K562 (cell line): Measurements from ENCODE around the gene PI4K2B. TPM values are rescaled to one million over a fixed set of nuclear protein-coding genes. Genes with fewer than 3 reads are reported as not detected.
A peak's percentile ranks its signal among the peaks of the same experiment; 100 is the strongest.

ENCODE experiments used
- ATAC-seq: fragments of 200-7000 bp; cut with Tn5 transposase; 3 replicates; pipeline ENCODE4 v1.9.1; 2020; ENCODE audit warnings: moderate library complexity
- BruUV-seq: library from RNA; stranded (reverse); fragments of 400-500 nt; replicated peaks from 2 replicates; lab custom pipeline; 2021; lab: Mats Ljungman, UMichigan
- CTCF ChIA-PET: fragments of 300-600 bp; formaldehyde crosslinking; extraction: SDS; loops from one replicate; lab custom pipeline; 2021; ENCODE audit warnings: low intra/inter-chr PET ratio; lab: Yijun Ruan, JAX
- POLR2A ChIA-PET: fragments of 300-600, 350-650 bp; sonication (Branson Sonifier 250); formaldehyde crosslinking; extraction: SDS; loops from one replicate; lab custom pipeline; 2021; ENCODE audit warnings: antibody characterized with exemption, inconsistent platforms; lab: Yijun Ruan, JAX
- DNase-seq, 4 experiments: peaks; one replicate each; pipeline versions ENCODE4 v3.0.0 to v3.0.0-alpha.2; 2011 to 2018; ENCODE audit warnings: low spot score in 3 of 4, mixed read lengths in 3 of 4; ENCODE audit errors: extremely low read depth in 1 of 4
- FAIRE-seq: peaks from 2 replicates; lab custom pipeline; 2011; peaks lifted over from hg19 to GRCh38; lab: Jason Lieb, UNC
- H2AFZ ChIP-seq: 2 replicates; pipeline ENCODE4 v1.6.0; 2011; ENCODE audit warnings: low read depth, low read length, control low read depth, inconsistent platforms
- H3K27ac ChIP-seq: fragments of 200-600 bp; 3 replicates; pipeline ENCODE4 v1.8.0; 2011; ENCODE audit warnings: low read depth, mild to moderate bottlenecking, control low read depth, inconsistent platforms, low read length, moderate library complexity, mixed read lengths; ENCODE audit errors: extremely low read depth
- H3K27me3 ChIP-seq, 2 experiments: fragments of 300-600 bp in 1 of 2; 2 replicates in 1 of 2; 3 replicates in 1 of 2; pipeline versions ENCODE4 v1.6.0 to v1.8.0; 2011; ENCODE audit warnings: inconsistent platforms in 2 of 2, low read length in 2 of 2, mild to moderate bottlenecking in 1 of 2, mixed read lengths in 1 of 2, moderate library complexity in 1 of 2; ENCODE audit not compliant: control insufficient read depth in 2 of 2, insufficient read depth in 2 of 2
- H3K36me3 ChIP-seq: fragments of 300-600 bp; 3 replicates; pipeline ENCODE4 v1.8.0; 2011; ENCODE audit warnings: mild to moderate bottlenecking, low read length, inconsistent platforms; ENCODE audit not compliant: control insufficient read depth, insufficient read depth
- H3K4me1 ChIP-seq, 2 experiments: fragments of 200-600 bp in 1 of 2; replicated peaks in 1 of 2; 2 replicates in 1 of 2; 3 replicates in 1 of 2; pipeline versions ENCODE4 v1.5.1 to v1.8.0; 2011; ENCODE audit warnings: inconsistent platforms in 2 of 2, low read length in 2 of 2, mild to moderate bottlenecking in 1 of 2, mixed read lengths in 1 of 2, moderate library complexity in 1 of 2; ENCODE audit not compliant: control insufficient read depth in 2 of 2, insufficient read depth in 2 of 2
- H3K4me2 ChIP-seq: 2 replicates; pipeline ENCODE4 v1.6.1; 2011; ENCODE audit warnings: low read length, control low read depth, inconsistent platforms, mixed read lengths; ENCODE audit not compliant: insufficient read depth
- H3K4me3 ChIP-seq: fragments of 200-600 bp; sonication (generic), shearing (Covaris generic); 2 replicates; pipeline ENCODE4 v1.5.1; 2016; ENCODE audit warnings: control low read depth, inconsistent platforms
- H3K79me2 ChIP-seq: fragments of 200-600 bp; 3 replicates; pipeline ENCODE4 v1.8.0; 2011; ENCODE audit warnings: low read length, inconsistent platforms; ENCODE audit not compliant: control insufficient read depth, insufficient read depth
- H3K9ac ChIP-seq, 2 experiments: 2 replicates each; pipeline versions ENCODE4 v1.6.0 to v1.6.1; 2011; ENCODE audit warnings: low read depth in 2 of 2, low read length in 2 of 2, control low read depth in 1 of 2, inconsistent platforms in 1 of 2, mild to moderate bottlenecking in 1 of 2, mixed read lengths in 1 of 2; ENCODE audit not compliant: insufficient read depth in 1 of 2
- H3K9me1 ChIP-seq: one replicate; pipeline ENCODE4 v1.6.0; 2011; ENCODE audit warnings: inconsistent platforms, mild to moderate bottlenecking, low read length, moderate library complexity; ENCODE audit not compliant: control insufficient read depth, insufficient read depth
- H3K9me3 ChIP-seq: replicated peaks from 2 replicates; pipeline ENCODE4 v1.5.1; 2011; ENCODE audit warnings: low read depth, low read length, inconsistent platforms; ENCODE audit not compliant: control insufficient read depth, insufficient read depth
- H4K20me1 ChIP-seq: replicated peaks from 2 replicates; pipeline ENCODE4 v1.6.1; 2011; ENCODE audit warnings: low read length, inconsistent platforms, mixed read lengths; ENCODE audit not compliant: control insufficient read depth, insufficient read depth
- ELF4 ChIP-seq: fragments of 450-650 bp; formaldehyde crosslinking; IDR thresholded peaks from 2 replicates; pipeline ENCODE4 v1.4.0; 2022; ENCODE audit warnings: missing genetic modification characterization
- L3MBTL2 ChIP-seq: fragments of 450-650 bp; IDR thresholded peaks from 2 replicates; pipeline ENCODE4 v1.6.1; 2016; ENCODE audit warnings: mild to moderate bottlenecking, moderate library complexity
- THRB ChIP-seq: fragments of 450-650 bp; formaldehyde crosslinking; conservative IDR thresholded peaks from 2 replicates; pipeline ENCODE4 v1.4.0; 2022; ENCODE audit warnings: mild to moderate bottlenecking, missing genetic modification characterization
- WGBS: fragments of 100-300 bp; shearing (Covaris generic); methylation state at CpG from one replicate; pipeline ENCODE4 v1.1.6; 2016; ENCODE audit warnings: low coverage, mixed read lengths; ENCODE audit not compliant: insufficient coverage; ENCODE audit errors: missing lambda C conversion rate; 5-methylcytosine and 5-hydroxymethylcytosine counted together
- in situ Hi-C: fragments of 300-500 bp; cut with MboI; formaldehyde crosslinking; loops from 4 replicates; pipeline ENCODE4 v1.15.0; 2018; ENCODE audit warnings: inconsistent platforms, mixed read lengths
- intact Hi-C: fragments of 100-400 bp; cut with micrococcal nuclease; formaldehyde crosslinking; loops from 2 replicates; pipeline ENCODE4 v1.14.2; 2022
- polyA plus RNA-seq, 8 experiments: library from polyadenylated mRNA; depleted of rRNA in 4 of 8; stranded (reverse) in 5 of 8; unstranded in 3 of 8; fragments of >200 nt; fragmentation: Nextera tagmentation in 2 of 8; fragmentation: Illumina TruSeq in 1 of 8; extraction: Ambion mirVana in 2 of 8; extraction: Trizol in 1 of 8; gene quantifications; 2 replicates each; pipeline versions ENCODE4 v1.2.1 to v1.2.3, GENCODE V29; 2011 to 2014; ENCODE audit warnings: inconsistent platforms in 1 of 8, missing spikeins in 1 of 8
- total RNA-seq, 7 experiments: library from RNA; depleted of rRNA in 6 of 7; stranded (reverse); fragments of >200 nt in 6 of 7; fragmentation: Illumina TruSeq in 2 of 7; extraction: Trizol in 2 of 7; gene quantifications; 2 replicates each; pipeline versions ENCODE4 v1.2.1 to v1.2.3, GENCODE V29; 2011 to 2021; ENCODE audit warnings: low replicate concordance in 1 of 7
- TF ChIP-seq, protein P1 (sequence below): IDR thresholded peaks from 2 replicates; pipeline ENCODE4 v1.6.1; 2012; ENCODE audit warnings: low read depth, low read length, improper control_type of control experiment, borderline replicate concordance

The PI4K2B gene
- total and polyA plus RNA-seq, 9 of the 15 experiments (the other 6 are each of a cell fraction or from before 2014, with no cell fraction given): 4.5 to 21.4 (median 16.5) TPM

DNA sequence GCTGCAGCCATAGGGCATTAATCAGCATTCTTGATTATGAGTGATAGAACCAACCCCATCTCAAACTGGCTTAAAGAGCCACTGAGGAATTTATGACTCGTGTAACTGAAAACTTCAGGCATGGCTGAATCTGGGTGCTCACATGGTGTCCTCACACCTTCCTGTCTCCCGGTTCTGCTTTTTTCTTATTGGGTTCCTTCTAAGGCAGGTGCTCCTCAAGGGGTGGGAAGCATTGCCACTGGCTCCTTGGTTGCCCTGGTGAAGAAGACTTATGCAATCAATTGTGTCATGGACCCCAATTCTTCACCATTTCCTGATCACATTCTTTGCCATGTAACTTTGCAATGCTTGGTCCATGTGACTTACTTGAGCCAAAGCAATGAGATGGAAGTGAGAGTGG, 74.5 kb downstream of the PI4K2B start:
- Histone ChIP-seq H3K9ac (no peak overlapping the region), H3K79me2 (peaks cover 7% of the 10 kb centered on the region), H3K9me3 (no peaks in the 10 kb centered on the region), H2AFZ (no peak overlapping the region), H3K27ac (no peak overlapping the region), H3K27me3 (0 out of 5 replicates have a peak, but pooled peaks cover 0 to 6% of the 10 kb centered on the region in 2 experiments), H3K9me1 (no peaks in the 10 kb centered on the region), H4K20me1 (no peaks in the 10 kb centered on the region), H3K4me1 (peaks cover 4 to 16% of the 10 kb centered on the region in 2 experiments; a peak in 4 of 5 replicates), H3K4me3 (no peak overlapping the region), H3K4me2 (no peak overlapping the region), H3K36me3 (no peaks in the 10 kb centered on the region)
- in situ Hi-C loops (no loop called here), intact Hi-C loops (no loop called here)
- TF ChIP-seq, protein P1, sequence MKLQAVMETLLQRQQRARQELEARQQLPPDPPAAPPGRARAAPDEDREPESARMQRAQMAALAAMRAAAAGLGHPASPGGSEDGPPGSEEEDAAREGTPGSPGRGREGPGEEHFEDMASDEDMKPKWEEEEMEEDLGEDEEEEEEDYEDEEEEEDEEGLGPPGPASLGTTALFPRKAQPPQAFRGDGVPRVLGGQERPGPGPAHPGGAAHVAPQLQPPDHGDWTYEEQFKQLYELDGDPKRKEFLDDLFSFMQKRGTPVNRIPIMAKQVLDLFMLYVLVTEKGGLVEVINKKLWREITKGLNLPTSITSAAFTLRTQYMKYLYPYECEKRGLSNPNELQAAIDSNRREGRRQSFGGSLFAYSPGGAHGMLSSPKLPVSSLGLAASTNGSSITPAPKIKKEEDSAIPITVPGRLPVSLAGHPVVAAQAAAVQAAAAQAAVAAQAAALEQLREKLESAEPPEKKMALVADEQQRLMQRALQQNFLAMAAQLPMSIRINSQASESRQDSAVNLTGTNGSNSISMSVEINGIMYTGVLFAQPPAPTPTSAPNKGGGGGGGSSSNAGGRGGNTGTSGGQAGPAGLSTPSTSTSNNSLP: no peak
- TF ChIP-seq ELF4 (CRISPR knock-in tag) (no peak), L3MBTL2 (0 out of 2 replicates have a peak, but pooled peaks have one; percentile 22), THRB (CRISPR knock-in tag) (no peak)
- 39% methylated on average over 2 of the region's 2 CpGs for WGBS
- BruUV-seq: no TSS peak
- DNase-seq: no peak
- no peak for ATAC-seq
- ChIA-PET CTCF (no interaction called here), POLR2A (no interaction called here)
- no peak for FAIRE-seq
